Measurements from ENCODE around the gene ANTKMT.
A peak's percentile ranks its signal among the peaks of the same experiment; 100 is the strongest.
"Not testable (repeated sequence)": the region's sequence is repeated elsewhere in the genome, so short reads cannot be mapped to it uniquely, and the experiment has no call there.

The ANTKMT gene

DNA sequence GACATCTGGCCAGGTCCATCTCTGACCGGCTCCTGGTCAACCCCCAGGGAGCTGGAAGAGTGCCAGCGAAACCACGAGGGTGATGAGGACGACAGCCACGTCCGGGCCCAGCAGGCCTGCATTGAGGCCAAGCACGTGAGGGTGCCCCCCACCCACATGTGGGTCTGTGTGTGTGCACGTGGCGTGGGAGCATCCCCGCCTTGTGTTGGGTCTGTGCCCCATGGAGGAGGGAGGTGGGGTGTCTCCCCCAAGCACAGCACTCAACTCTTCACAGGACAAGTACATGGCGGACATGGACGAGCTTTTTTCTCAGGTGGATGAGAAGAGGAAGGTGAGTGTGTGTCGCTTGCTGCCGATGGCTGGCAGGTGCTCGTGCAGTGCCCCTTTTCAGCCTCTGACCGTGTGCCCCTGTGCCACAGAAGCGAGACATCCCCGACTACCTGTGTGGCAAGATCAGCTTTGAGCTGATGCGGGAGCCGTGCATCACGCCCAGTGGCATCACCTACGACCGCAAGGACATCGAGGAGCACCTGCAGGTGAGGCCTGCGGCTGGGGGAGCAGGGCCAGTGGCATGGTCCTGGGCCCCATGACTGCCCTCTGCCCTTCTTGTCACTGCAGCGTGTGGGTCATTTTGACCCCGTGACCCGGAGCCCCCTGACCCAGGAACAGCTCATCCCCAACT is 39.1 kb upstream of the ANTKMT start:
- no peak for DNase-seq

DNA sequence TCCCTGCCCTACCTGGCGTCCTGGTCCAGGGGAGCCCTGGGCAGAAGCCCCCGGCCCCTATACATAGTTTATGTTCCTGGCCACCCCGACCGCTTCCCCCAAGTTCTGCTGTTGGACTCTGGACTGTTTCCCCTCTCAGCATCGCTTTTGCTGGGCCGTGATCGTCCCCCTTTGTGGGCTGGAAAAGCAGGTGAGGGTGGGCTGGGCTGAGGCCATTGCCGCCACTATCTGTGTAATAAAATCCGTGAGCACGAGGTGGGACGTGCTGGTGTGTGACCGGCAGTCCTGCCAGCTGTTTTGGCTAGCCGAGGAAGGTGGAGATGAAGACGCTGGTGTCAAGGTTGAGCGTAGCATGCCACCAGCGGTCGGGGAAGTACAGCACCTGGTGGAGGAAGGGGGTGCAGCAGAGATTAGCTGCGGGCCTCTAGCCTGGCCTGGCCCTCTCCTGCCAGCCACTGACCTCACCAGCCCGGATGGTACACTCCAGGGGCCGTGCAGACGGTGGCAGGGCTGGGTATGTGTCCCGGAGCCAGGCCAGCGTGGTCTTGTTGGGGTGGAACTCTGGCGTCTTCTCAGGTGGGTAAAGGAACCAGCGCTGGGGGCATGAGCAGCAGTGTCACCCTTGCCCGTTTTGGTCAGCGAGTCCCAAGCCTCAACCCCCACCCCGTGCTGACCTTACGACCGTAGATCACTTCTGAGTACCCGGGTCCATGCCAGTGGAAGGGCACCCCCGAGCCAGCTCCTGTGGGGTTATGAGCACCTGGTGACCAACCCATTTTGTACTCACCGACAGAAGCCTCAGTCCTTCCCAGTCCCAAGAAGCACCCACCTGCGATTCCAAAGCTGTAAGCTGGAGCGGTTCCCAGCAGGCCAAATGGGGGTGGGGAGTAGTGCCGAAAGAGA is 38.2 kb upstream of the ANTKMT start:
- DNase-seq = no peak

DNA sequence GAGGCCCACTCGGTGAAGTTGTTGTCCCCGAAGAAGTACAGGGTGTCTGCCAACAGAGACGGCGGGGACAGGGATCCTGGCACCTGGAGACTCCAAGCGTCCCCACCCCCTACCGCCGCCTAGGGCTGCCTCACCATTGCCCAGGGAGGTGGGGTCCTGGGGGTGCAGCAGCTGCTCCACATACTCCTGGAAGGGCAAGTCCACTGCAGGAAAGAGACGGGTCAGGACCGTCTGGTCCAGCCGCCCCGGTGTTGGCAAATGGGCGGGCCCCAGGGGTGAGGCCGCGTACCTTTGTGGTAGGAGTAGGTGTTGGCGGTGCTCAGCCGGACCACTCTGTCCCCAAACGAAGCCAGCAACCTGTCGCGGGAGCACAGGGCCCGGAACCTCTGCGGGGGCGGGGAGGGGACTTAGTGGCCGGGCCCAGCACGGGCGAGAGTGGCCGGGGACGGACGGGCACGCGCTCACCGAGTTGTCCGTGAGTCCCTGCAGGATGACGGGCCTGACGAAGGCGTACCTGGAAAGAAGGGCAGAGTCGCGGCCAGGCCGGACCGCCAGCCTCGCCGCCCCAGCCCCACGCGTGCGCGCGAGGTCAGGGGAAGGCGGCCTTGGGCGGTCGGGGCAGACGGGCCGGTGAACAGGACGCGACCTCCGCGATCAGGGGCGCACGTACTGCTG is 37.4 kb upstream of the ANTKMT start:
- DNase-seq = no peak

DNA sequence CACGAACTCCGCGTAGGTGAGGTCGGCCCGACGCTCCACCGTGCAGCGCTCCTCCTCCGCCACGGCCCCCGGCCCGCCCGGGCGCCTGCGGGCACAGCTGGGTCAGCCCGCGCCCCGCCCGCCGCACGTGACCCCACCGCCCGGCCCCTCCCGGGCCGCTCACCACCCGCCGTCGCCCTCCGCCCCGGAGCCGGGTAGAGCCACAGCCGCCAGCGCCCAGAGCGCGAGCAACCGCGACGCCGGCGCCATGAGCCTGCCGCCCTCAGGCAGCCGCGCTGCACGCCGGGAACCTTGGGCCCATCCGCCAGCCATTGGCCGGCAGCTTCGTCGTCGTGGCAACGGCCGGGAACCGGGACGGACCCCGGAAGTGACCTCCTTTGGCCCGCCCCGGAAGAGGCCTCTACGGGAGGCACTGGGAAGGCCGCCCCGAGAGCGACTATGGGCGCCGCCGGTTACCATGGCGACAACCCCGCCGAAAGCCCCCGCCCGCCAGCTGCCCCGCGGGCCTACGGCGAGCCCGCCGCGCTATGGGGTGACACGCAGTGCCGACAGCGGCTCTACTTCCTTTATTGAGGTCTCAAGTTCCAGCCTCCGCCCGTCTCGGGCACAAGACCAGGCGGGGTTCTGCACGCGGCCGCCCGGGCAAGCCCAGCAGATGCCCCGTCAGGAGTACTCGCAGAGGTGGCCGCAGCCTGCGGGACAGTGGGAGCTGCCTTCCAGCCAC is 36.7 kb upstream of the ANTKMT start, which contains the start of gene JMJD8:
JMJD8 (minus strand) TSS at position 264 of the 724 bp plus-strand sequence; CDS start at position 249, 15 bp downstream.
- DNase-seq = peak; percentile 98

DNA sequence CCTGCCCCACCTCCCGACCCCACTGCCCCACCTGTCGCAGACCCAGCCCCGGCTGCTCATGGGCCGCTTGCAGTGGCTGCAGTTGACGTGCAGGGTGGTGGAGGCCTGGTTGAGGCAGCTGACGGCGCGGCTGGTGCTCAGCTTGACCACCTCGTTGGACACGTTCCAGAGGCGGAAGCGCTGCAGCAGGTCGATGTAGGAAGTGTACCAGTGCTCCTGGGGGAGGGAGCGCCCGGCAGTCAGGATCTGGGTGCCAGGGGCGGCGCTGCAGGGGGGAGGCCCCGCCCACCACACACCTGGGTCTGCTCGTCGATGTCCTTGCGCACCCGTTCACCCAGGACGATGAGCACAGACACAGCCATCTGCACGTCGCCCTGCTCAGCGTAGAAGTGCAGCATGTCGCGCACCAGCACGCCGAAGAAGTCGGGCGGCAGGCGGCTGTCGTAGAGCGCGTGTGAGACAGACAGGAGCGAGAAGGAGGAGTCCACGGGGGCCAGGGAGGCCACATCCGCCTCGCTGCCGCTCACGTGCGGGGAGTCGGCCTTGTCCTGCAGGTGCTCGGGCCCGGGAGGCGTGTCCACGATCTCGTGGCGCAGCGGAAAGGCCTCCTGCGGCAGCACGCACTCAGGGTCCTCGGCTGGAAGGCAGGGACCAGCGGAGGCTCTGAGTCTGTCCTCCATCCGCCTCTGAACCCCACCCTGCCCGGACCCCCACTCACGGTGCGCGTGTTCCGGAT is 35.8 kb upstream of the ANTKMT start:
- DNase-seq = no peak

DNA sequence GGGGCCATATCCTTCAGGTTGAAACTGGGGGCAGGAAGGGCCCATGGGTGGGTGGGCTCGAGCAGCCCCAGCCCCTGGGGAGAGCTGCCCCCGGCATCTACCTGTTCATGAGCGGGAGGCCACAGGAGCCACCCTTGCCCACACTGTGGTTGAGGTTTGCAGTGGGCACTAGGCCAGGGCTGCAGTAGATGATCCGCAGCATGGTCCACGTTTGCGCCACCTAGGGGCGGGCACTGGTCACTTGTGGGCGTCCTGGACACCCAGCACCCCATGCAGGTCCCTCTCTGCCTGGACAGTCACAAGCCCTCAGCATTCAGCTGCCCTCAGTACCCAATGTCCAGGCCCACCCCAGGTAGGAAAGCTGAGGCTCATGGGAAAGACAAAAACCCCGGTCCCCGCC is 35.0 kb upstream of the ANTKMT start:
- DNase-seq = no peak

DNA sequence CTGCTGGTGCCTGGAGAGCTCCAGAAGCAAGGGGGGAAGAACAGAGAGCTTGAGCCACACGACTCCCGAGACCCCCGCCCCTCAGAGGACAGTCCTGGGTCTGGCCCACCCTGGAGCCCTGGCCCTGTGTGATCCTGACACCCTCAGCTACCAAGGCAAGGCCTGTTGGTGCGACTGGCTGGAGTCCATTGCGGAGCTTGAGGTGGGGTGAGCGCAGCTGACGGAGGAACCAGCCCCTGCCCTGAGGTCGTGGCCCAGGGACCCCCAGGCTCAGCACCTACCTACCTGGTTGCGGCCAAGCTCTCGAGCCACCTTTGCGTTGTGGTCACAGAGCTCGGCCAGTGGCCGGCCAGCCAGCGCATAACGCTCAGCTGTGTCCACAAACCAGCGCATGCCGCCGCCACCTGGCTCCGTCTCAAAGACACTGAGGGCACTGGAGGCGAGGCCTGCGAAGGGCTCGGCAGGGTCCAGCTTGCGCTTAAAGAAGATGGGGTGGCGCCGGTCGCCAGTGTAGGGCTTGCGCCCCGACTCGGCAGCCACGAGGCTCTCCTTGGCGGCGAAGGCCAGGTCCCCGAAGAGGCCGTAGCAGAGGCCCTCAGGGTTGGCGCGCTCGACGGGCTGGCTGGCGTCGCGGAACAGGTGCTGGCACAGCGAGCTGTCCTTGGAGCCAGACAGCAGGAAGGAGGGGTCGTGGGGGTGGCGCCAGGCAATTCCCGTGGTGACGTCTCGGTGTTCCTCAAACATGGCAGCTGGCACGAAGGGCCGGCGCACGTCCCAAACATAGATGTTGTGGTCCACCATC is 34.3 kb upstream of the ANTKMT start:
- DNase-seq = no peak

DNA sequence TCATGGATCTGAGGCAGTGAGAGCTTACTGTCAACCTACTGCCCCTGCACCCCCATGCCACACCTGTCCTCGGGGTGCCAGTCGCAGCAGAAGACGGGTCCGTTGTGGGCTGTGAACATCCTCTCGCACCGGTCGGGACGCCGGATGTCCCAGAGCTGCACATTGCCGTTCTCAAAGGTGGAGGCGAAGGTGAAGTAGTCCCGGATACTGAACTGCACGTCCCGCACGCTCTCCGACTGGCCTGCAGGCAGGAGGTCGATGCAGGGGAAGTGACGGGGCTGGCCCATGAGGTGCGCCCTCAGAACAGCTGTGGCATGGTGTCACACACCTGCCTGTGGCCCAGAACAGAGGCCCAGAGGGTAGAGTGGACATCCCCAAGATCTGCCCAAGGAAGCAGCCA is 33.4 kb upstream of the ANTKMT start:
- DNase-seq = no peak

DNA sequence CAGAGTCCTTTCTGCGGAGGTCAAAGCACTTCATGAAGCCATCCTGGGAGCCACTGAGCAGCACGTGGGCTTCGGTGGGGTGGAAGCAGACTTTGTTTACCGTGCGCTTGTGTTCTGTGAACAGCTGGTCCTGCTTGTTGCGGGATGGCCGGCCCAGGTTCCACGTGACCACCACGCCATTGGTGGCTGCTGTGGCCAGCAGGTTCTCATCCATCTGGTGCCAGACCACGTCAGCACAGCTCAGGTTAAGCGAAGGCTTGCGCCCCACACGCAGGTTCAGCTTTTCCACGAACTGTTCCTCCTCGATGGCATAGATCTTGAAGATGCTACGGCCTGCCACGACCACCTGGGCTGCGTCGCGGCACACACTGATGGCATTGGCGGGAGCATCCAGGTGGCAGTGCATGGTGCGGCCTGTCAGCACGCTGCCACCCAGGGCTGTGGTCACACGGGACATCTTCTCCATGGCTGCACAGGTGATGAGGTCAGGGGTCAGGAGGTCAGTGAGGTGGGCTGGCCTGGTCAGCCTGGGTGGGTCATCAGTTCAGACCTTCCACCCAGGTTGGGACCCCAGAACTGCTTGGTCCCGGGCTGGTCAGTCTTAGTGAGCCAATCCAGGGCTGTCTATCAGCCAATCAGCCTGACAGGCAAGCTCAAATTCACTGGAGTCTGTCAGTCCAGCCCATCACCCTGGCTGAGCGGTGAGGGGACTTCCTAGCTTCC is 31.6 kb upstream of the ANTKMT start:
- DNase-seq = no peak

DNA sequence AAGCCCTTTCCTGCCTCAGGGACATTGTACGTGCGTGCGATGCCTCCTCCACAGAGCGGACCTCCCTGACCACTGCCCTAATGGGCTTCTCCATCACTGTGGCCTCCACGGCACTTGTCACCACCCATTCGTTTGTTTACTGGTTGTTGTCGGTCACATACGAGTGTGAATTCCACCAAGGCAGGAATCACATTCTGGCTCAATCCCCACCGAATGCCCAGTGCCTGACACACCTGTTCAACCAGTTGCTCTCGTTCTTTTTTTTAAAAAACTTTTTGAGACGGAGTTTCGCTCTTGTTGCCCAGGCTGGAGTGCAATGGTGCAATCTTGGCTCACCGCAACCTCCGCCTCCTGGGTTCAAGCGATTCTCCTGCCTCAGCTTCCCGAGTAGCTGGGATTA is 29.7 kb upstream of the ANTKMT start:
- not testable (repeated sequence) for DNase-seq

DNA sequence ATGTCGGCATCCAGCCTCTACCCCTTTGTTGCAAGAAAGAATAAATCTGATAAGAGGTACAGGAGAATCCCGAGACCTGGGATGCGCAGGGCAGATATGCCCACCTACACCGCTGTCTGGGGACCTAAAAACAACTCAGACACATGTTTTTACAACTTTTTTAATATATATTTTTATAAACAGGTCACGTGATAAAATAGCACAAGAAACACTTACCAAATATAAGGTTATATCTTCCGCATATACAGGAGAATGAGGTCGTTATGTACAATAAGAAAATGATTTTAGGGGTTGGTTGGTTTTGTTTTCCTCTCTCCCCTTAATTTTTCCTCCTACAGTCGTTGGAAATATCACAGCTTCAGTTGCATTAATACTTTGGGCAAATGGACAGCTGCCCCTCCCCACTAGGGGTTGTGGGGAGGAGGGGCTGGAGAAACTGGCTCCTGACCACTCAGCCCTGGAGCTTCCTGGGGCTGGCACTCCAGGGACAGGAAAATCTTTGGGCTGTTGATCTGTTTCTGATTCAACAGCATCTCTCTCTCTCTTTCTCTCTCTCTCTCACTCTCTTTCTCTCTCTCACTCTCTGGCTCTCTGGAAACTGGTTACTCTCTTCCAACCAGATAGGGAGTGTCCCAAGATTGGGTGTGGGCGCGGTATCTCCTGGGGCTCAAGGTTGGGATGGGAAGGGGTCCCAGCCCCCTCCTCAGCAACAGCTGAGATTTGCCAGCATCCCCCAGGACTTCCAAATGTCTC is 28.4 kb upstream of the ANTKMT start:
- no peak for DNase-seq

DNA sequence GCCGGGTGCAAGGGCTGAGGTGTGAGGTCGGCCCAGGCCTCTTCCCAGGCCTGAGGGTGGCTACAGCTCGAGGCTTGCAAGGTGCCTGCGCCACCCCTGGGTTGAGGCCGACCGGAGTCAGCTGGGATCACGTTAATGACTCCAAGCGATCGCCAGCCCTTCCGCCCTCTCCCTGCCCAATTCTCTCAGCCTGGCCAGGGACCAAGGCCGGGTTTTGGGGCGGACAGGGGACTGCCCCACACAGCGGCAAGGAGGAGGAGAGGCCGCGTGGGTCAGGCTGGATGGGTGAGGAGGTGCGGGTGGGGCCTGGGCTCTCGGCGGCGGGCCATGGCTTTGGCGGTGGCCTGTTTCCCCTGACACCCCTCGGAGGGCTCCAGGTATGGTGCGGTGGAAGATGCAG is 27.6 kb upstream of the ANTKMT start:
- no peak for DNase-seq

DNA sequence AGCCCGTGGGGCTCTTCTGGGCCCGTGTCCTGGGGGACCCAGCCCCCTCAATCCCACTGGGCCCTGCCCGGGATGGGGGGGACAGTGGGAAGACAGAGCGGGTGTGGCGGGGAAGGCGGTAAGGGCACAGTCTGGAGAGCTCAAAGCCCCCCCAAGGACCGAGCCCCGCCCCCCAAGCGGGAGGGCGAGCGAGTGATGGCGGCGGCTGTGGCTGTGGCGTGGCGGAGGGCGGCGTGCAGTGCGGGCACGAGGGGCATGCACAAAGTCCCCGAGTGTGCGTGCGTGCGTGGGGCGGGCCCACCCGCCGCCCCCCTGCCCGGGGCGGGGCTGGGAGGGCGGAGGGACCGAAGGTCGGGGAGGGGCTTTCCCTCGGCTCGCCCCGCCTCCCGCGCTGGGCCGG is 27.2 kb upstream of the ANTKMT start:
- DNase-seq = no peak

DNA sequence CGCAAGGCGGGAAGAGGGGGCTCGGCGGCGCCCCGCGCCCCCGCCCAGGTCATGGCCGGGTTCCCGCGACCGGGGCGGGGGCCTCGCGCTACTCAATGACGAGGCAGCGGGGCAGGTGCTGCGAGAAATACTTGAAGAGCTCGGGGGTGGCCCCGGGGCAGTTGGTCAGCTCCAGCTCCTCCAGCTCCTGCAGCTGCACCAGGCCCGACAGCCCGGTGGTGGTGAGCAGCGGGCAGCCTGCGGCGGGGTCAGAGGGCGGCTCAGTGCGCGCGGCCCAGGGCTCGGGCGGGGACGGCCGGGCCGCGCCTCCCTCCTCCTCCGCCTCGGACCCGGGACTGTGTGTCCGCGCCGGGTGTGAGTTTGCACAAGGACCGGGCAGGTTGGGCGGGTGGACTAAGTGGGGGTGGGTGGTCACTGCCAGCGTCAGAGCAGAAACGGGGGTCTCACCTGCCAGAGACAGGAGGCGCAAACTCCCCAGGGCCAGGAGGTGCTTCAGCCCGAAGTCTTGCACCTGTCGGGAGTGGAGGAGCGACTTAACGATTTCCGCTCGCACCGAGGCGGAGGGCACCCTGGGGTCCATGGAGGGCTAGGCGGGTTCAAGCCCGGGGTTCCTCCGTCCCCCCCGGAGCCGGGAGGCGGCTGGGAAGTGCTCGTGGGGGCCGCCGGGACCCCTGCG is 26.6 kb upstream of the ANTKMT start:
- no peak for DNase-seq

DNA sequence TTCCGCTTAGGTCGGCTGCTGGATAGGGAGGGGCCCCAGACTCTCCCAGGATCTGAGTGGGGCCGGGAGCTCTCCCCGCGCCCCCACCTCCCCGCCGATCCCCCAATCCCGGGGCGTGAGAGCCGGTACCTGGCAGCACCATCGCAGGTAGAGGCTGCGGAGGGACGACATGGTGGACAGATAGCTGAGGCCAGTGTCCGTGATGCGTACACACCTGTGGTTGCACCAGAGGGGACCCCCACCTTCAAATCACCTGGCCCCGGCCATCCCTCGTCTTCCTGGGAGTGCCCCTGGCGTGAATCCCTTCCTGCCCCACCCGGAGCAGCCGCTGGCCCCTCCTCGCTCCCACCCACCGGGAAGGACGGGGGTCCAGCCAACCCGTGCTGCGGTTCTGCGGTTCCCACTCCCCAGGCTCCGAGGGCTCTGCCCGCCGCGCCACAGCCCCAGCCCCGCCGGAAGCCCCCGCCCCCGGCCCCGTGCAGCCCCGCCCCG is 26.0 kb upstream of the ANTKMT start:
- DNase-seq = no peak

DNA sequence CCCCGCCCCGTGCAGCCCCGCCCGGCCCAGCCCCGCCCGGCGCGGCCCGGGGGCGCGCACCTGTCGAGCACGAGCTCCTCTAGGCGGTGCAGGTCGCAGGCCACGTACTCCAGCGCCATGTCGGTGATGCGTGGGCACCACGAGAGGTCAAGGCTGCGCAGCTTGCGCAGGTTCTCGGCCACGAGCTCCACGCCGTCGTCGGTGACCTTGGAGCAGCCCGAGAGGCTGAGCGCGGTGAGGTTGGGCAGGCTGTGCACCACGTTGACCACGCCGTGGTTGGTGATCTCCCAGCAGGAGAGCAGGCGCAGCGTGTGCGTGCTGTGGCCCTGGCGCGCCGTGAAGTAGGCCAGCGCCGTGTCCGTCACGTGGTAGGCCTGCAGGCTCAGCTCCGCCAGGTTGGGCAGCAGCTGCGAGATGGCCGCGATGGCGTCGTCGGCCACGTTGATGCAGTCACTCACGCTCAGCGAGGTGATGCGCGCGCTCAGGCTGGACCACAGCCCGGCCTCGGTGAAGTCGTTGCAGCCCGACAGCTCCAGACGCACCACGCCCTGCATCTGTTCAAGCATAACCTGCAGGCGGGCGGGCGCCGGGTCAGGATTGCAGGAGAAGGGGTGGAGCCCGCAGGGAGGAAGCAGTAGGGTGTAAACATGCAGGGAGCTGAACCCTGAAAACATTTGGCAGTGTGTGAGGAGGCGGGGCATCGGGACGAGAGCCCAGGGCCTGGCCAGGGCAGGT is 25.4 kb upstream of the ANTKMT start:
- DNase-seq = peak; percentile 79

DNA sequence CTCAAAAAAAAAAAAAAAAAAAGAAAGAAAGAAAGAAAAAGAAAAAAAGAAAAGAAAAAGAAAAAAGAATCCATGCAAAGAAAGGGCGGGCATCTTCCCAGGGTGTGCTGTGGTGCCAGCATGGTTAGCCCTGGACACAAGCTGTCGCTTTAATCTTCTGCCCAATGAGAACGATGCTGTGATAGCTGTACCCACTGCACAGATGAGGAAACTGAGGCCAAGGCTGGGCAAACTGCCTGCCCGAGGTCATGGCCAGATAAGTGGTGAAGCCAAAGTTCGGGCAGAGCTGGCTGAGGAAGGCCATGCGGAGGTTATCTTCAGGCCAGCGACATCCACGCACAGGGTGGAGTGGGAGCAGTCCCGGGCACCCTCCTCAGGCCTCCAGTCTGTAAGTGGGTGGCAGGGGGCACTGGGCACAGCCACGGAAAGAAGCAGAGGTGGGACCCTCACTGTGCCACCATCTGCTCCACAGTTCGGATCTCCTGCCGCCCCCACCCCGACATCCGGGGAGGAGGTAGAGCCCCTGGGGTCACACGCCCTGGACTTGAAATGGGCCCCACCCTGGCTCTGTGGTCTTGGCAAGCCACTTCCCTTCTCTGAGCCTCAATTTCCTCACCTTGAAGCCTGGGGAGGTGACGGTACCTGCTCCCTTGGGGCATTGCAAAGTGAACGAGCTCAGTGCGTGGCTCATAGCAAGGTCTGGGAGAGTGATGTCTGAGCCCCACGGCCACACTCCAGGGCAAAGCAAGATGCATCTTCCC is 21.9 kb upstream of the ANTKMT start:
- no peak for DNase-seq

All from activated CD4-positive, alpha-beta T cell treated with anti-CD3 and anti-CD28 coated beads for 48 hours (primary cell).